Lower leg skin (tissue), 4 donors: Measurements from ENCODE around the gene SPHKAP. TPM values are rescaled to one million over a fixed set of nuclear protein-coding genes. Genes with fewer than 3 reads are reported as not detected.

Experiments used
- DNase-seq, 2 donors: peaks; one replicate each; pipeline ENCODE4 v3.0.0-alpha.2; 2019; ENCODE audit warnings: low spot score in 2 of 2
- H3K4me3 ChIP-seq: fragments of 200-600 bp; sonication (generic); 2 replicates; pipeline ENCODE4 v1.5.1; 2017; ENCODE audit warnings: mild to moderate bottlenecking, low read depth; ENCODE audit not compliant: poor library complexity, severe bottlenecking
- POLR2A ChIP-seq, 2 donors: fragments of 450-650 bp; IDR thresholded peaks; one replicate each; pipeline ENCODE4 v1.6.1; 2016 to 2017; ENCODE audit warnings: antibody characterized with exemption in 2 of 2, mild to moderate bottlenecking in 1 of 2, moderate library complexity in 1 of 2
- WGBS, 2 donors: methylation state at CpG; one replicate each; pipeline ENCODE4 v1.1.5; 2018; 5-methylcytosine and 5-hydroxymethylcytosine counted together
- intact Hi-C: fragments of 100-400 bp; cut with DNase I; formaldehyde crosslinking; loops from one replicate; pipeline ENCODE4 v1.15.0; 2023; ENCODE audit warnings: low total_unique reads
- total RNA-seq, 4 donors: library from RNA; depleted of rRNA; stranded (reverse); fragments of >200 nt; gene quantifications; one replicate each; pipeline ENCODE4 v1.1.0, GENCODE V29; 2016
- TF ChIP-seq, protein P1 (sequence below), 3 donors: fragments of 450-650 bp; IDR thresholded peaks; one replicate each; pipeline ENCODE4 v1.5.1; 2016; ENCODE audit warnings: antibody characterized with exemption in 3 of 3, mild to moderate bottlenecking in 3 of 3, moderate library complexity in 2 of 3

Gene SPHKAP
- total RNA-seq, 4 donors from 2014 or later: 0.05 to 0.49 (median 0.18) TPM

- 41 to 51% methylated on average over 10 of the region's 10 CpGs for WGBS, 2 donors
- TF ChIP-seq, protein P1, sequence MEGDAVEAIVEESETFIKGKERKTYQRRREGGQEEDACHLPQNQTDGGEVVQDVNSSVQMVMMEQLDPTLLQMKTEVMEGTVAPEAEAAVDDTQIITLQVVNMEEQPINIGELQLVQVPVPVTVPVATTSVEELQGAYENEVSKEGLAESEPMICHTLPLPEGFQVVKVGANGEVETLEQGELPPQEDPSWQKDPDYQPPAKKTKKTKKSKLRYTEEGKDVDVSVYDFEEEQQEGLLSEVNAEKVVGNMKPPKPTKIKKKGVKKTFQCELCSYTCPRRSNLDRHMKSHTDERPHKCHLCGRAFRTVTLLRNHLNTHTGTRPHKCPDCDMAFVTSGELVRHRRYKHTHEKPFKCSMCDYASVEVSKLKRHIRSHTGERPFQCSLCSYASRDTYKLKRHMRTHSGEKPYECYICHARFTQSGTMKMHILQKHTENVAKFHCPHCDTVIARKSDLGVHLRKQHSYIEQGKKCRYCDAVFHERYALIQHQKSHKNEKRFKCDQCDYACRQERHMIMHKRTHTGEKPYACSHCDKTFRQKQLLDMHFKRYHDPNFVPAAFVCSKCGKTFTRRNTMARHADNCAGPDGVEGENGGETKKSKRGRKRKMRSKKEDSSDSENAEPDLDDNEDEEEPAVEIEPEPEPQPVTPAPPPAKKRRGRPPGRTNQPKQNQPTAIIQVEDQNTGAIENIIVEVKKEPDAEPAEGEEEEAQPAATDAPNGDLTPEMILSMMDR (IDR thresholded peaks at IDR 0.05): no peak
- TF ChIP-seq POLR2A (IDR thresholded peaks at IDR 0.05): no peak
- no peak for DNase-seq
- intact Hi-C loops: no loop called here
- no peak overlapping the region for H3K4me3 ChIP-seq
Observed at GRCh38 chr2:228016402-228016801, 165.1 kb downstream of the SPHKAP start.

DNA sequence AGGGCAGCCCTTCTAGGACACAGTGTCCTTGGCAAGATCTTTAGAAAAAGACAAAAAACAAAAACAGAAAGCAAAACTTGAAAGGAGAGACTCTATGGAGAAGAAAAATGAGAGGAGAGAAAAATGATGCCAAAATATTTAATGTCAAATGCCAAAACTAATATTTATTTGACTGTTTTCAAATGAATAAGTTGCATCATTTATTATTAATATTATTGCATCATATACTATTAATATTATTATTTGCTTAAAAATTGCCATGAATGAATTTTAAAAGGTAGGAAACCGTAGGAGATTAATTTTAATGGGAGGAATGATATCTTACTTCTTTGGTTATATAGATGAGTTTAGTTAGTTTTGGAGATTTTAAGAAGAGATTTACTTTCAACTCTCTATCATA, 165.7 kb downstream of the SPHKAP start:
- no peak for DNase-seq
- intact Hi-C loops: no loop called here
- no peak for TF ChIP-seq POLR2A (IDR thresholded peaks at IDR 0.05)
- TF ChIP-seq, protein P1 (IDR thresholded peaks at IDR 0.05): no peak
- no peak overlapping the region for H3K4me3 ChIP-seq
- WGBS, 2 donors: 73 to 83% methylated on average over 1 of the region's 1 CpG

- 36 to 39% methylated on average over 3 of the region's 3 CpGs for WGBS, 2 donors
- H3K4me3 ChIP-seq: no peak overlapping the region
- intact Hi-C loops: no loop called here
- TF ChIP-seq POLR2A (IDR thresholded peaks at IDR 0.05): no peak
- TF ChIP-seq, protein P1 (IDR thresholded peaks at IDR 0.05): no peak
- DNase-seq: no peak
Observed at GRCh38 chr2:227996366-227996765, 185.1 kb downstream of the SPHKAP start.

GRCh38 chr2:227990937-227991336, 190.6 kb downstream of the SPHKAP start:
- H3K4me3 ChIP-seq: no peak overlapping the region
- no peak for DNase-seq
- 76 to 86% methylated on average over 4 of the region's 4 CpGs for WGBS, 2 donors
- intact Hi-C loops: no loop called here
- TF ChIP-seq, protein P1 (IDR thresholded peaks at IDR 0.05): no peak
- TF ChIP-seq POLR2A (IDR thresholded peaks at IDR 0.05): no peak

DNA sequence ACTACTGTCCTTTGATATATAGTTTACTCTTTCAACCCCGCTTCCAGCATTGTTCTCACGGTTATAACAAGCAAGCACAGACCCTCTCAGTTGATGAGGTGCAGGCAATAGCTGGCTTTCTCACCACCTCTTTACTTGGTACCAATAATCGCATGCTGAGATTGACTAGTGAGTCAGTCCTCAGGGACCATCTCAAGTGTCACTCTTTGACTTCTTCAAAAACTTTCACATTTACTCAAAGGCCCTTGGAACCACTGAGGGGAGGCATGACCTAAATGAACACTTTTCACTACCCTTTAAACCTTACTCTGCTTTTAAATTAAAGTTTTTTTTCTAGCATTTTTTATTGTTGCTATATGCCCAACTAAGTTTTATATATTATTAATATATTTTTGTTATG, 208.2 kb downstream of the SPHKAP start:
- H3K4me3 ChIP-seq: no peak overlapping the region
- no peak for DNase-seq
- 77 to 79% methylated on average over 3 of the region's 3 CpGs for WGBS, 2 donors
- TF ChIP-seq POLR2A (IDR thresholded peaks at IDR 0.05): no peak
- TF ChIP-seq, protein P1 (IDR thresholded peaks at IDR 0.05): no peak
- intact Hi-C loops: no loop called here

GRCh38 chr2:227971619-227972230, 209.8 kb downstream of the SPHKAP start:
- TF ChIP-seq, protein P1 (IDR thresholded peaks at IDR 0.05): no peak
- no peak for TF ChIP-seq POLR2A (IDR thresholded peaks at IDR 0.05)
- WGBS, 2 donors: 78 to 82% methylated on average over 7 of the region's 7 CpGs
- intact Hi-C loops: no loop called here
- DNase-seq: no peak
- H3K4me3 ChIP-seq: no peak overlapping the region
